ENCODE measurements around the gene CTBS.
"Not testable (repeated sequence)": the region's sequence is repeated elsewhere in the genome, so short reads cannot be mapped to it uniquely, and the experiment has no call there.

CTBS gene, protein sequence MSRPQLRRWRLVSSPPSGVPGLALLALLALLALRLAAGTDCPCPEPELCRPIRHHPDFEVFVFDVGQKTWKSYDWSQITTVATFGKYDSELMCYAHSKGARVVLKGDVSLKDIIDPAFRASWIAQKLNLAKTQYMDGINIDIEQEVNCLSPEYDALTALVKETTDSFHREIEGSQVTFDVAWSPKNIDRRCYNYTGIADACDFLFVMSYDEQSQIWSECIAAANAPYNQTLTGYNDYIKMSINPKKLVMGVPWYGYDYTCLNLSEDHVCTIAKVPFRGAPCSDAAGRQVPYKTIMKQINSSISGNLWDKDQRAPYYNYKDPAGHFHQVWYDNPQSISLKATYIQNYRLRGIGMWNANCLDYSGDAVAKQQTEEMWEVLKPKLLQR

DNA sequence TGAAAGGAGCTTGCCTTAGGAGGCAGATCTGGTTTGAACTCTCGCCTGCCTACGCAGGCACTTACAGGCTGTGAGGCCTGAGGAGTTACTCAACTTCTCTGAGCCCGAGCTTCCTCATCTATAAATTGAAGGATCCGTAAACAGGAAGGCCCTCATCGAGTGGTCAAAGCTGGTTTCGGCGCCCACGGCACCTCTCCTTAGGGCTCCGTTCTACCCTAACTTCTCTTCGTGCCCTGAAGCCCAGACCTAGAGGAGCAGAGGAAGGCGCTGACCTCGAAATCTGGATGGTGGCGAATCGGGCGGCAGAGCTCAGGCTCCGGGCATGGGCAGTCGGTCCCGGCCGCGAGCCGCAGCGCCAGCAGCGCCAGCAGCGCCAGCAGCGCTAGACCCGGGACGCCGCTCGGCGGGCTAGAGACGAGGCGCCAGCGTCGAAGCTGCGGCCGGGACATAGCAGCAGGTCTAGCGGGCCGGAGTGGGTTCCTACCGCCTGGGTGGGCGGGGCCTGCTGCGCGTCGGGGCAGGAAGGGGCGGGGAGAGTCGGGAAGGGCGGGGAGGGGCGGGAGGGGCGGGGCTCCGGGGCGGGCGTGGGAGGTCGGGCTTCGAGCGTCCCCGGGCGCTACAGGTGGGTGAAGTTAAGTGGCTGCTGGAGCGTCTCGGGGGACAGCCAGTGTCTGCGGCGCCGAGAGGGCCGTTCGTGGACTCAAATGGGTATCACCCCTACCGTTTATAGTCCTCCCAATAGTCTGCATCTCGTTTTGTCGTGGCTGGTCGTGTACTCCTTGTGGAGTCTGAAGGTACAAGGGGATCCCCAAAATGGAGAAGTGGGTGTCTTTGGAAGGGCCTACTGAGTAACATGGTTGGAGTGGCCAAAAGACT is at the start of gene CTBS:
TSS of gene CTBS (minus strand) at position 474 of the 876 bp plus-strand sequence. CDS start at position 449, 25 bp downstream.
- DNase-seq (ENCODE audit: low spot score) = peak; percentile 99

DNA sequence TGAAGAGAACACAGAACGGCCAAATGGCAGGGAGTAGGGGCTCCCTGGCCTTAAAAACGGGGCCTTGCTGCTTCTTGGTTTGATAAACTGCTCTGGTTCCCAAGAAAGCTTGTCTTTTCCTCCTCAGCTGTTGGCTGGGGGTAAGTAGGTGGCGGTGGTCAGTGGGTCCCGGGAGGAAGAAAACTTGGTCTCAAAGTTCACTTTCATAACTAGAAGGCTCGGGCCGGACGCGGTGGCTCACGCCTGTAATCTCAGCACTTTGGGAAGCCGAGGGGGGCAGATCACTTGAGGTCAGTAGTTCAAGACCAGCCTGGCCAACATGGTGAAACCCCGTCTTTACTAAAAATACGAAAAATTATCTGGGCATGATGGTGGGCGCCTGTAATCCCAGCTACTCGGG is 47.3 kb upstream of the CTBS start:
- no peak for DNase-seq (ENCODE audit: low spot score)

GRCh38 chr1:84620720-84621313 is 46.6 kb upstream of the CTBS start:
- DNase-seq (ENCODE audit: low spot score) = peak; percentile 95

DNA sequence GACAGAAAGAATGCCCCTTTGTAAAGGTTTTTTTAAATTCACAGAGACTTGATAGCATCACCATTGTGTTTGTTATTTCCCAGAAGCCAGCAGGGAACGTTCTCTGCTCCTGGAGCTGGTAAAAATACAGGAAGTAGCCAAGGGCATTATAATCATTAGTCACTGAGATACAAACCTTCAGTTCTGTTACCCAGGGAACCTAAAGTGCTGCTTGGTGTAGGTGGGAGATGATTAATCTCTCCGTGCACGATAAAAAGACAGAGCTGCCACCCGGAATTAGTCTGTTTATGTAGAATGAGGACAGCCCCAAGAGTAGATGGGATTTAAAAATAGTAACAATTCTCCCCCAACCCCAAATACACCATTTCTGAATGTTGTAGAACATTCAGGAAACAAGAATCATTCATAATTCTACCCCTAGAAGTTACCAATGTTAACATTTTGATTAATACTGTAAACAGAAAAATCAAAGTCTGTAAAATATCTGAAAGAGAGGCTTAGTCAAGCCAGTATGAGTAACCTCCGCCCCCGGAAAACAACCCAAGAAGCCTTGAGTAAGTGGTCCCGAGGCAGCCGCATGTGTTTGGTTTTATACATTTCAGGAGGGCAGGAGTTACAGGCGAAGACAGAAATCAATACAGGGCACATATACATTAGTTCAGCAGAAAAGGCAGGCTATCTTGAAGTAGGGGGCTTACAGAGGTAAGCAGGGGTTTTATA is 45.3 kb upstream of the CTBS start:
- DNase-seq (ENCODE audit: low spot score) = peak; percentile 65

DNA sequence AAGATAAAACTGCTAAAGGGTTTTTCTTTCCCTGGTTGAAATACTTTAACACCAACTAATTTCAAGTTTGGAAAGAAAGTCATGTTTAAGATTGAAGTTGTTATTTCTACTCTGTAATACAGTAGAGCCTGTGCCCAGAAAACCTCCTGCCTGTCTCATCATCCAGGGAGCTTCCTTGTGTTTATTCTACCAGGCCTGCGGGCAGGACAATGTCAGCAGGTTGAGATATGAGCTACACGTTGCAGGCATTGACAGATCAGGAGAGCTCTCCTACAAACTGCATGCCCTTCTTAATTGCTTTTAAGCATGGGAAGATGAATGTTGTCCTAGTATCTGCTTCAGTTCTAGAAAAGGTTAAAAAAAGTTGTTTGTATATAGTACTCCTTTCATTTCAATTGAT is 43.1 kb upstream of the CTBS start:
- no peak for DNase-seq (ENCODE audit: low spot score)

DNA sequence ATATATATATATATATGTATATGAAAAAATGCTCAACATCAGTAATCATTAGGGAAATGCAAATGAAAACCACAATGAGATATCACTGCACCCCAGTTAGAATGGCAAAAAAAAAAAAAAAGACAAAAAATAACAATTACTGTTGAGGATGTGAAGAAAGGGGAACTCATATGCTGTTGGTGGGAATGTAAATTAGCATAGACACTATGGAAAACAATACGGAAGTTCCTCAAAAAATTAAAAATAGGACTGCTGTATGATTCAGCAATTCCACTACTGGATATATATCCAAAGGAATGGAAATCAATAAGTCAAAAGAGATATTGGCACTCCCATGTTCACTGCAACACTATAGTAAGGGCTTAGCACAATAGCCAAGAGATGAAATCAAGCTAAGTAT is 41.5 kb upstream of the CTBS start:
- DNase-seq (ENCODE audit: low spot score) = no peak

DNA sequence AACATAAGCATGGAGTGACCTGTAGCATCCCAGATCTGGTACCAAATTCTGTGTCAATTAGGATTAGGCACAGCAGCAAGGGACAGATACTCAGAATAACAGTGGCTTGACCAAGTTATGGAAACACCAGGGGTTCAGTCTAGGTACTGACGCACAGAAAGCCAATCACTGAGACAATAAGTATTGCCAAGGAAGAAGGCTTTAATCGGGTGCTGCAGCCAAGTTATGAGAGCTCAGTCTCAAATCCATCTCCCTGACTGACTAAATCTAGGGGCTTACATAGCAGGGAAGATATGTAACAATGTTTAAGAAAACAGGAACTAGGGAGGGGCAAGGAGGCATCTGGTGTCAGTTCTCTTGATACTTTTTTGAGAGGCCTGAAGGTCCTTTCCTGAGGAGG is 39.6 kb upstream of the CTBS start:
- no peak for DNase-seq (ENCODE audit: low spot score)

DNA sequence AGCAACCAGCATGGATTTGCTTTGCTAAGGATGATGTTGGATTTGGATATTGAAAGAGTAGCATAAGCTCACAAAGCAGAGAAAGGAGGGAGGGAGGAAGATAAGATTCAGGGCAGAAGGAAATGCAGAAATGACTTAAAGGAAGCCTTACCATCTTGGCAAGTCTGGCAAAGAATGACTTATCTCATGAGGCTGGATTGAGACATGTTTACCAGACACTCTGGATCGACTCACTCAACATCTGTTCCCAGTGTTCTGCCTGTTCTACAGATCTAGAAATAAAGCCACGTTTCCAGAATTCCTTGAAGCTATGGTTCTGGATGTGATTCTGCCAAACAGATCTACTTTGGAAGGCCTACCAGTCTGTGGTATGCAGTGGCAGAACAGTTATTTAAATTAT is 38.8 kb upstream of the CTBS start:
- DNase-seq (ENCODE audit: low spot score) = no peak

GRCh38 chr1:84611796-84612195 is 37.6 kb upstream of the CTBS start:
- DNase-seq (ENCODE audit: low spot score) = no peak

GRCh38 chr1:84611091-84611490 is 36.9 kb upstream of the CTBS start:
- no peak for DNase-seq (ENCODE audit: low spot score)

GRCh38 chr1:84606977-84607376 is 32.7 kb upstream of the CTBS start:
- no peak for DNase-seq (ENCODE audit: low spot score)

DNA sequence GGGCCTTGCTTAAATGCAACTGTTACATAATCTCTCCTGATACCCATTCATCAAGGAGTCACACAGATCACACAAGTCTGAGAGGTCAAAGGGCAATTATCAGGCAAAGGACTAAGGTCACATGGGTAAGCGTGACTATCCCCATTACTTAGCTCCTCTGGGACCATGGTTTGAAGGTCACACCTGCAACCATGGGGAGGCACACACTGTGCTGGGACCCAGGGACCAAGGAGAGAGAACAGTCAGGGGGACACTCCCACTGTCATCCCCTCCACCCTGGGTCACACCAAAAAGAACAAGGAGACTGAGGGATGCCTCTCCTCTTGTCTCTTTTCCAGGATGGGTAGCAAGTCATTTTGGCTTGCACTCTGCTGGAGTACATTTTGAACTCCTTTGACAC is 30.9 kb upstream of the CTBS start:
- no peak for DNase-seq (ENCODE audit: low spot score)

GRCh38 chr1:84603941-84604830 is 29.9 kb upstream of the CTBS start:
- DNase-seq (ENCODE audit: low spot score) = peak; percentile 79

GRCh38 chr1:84603223-84603622 is 29.0 kb upstream of the CTBS start:
- DNase-seq (ENCODE audit: low spot score) = no peak

GRCh38 chr1:84600796-84601195 is 26.6 kb upstream of the CTBS start:
- no peak for DNase-seq (ENCODE audit: low spot score)

- peak; percentile 44 for DNase-seq (ENCODE audit: low spot score)
Observed at GRCh38 chr1:84598846-84599741, 24.9 kb upstream of the CTBS start.

GRCh38 chr1:84598418-84598817 is 24.2 kb upstream of the CTBS start:
- DNase-seq (ENCODE audit: low spot score) = no peak

DNA sequence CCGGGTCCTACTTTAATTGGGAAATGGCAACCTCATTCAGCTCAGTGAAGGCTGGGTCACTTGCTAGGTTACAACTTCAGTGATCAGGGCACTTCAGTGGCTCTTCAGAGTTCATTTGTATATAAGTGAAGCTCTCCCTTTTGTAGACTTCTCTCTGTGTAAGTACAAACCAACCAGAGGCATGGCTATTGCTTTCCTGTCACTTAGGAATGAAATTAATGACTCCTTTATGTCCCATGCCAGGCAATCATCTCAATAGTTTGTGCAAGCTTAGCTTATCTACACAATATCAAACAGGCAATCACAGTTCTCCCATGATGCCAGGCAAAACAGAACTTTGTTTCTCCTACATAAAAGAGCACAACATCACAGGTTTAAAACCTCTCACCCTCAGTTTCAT is 22.8 kb upstream of the CTBS start:
- no peak for DNase-seq (ENCODE audit: low spot score)

DNA sequence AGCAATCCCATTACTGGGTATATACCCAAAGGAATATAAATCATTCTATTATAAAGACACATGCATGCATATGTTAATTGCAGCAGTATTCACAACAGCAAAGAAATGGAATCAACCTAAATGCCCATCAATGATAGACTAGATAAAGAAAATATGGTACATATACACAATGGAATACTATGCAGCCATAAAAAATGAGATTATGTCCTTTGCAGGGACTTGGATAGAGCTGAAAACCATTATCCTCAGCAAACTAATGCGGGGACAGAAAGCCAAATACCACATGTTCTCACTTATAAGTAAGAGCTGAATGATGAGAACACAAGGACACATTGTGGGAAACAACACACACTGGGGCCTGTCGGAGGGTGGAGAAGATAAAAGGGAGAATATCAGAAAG is 20.7 kb upstream of the CTBS start:
- DNase-seq (ENCODE audit: low spot score) = not testable (repeated sequence)

DNA sequence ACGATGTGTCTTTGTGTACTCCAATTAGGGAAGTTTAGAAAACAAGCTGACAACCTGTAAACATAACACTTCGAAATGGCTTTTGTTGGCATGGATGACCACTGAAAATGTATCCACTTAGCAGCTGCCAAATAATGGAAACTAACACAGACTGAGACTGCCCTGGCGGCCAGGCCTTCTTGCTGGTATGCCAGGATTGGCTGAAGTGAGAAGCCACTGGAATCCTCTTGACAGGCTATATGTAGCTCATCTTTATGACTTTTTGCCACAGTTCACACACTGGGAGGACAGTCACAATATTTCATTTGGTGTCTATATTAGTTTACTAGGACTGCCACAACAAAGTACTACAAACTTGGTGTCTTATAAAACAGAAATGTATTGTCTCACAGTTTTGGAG is 12.9 kb upstream of the CTBS start:
- no peak for DNase-seq (ENCODE audit: low spot score)

Measured in AG20443 (cell line).